WERI-Rb-1 (cell line): ENCODE results near the gene SHISA6.

Source experiments
- DNase-seq: peaks from one replicate; pipeline ENCODE4 v3.0.0-alpha.2; 2020
- H3K27ac ChIP-seq: fragments of 250-450 bp; sonication (Bioruptor Pico); 2 replicates; pipeline ENCODE4 v1.5.1; 2020; ENCODE audit warnings: mild to moderate bottlenecking, moderate library complexity
- H3K27me3 ChIP-seq: fragments of 250-450 bp; sonication (Bioruptor Pico); 2 replicates; pipeline ENCODE4 v1.5.1; 2021; ENCODE audit warnings: mild to moderate bottlenecking, low read depth, moderate library complexity; ENCODE audit not compliant: insufficient read depth, severe bottlenecking
- H3K36me3 ChIP-seq: fragments of 250-450 bp; sonication (Bioruptor Pico); 2 replicates; pipeline ENCODE4 v1.5.1; 2020; ENCODE audit warnings: mild to moderate bottlenecking, moderate library complexity
- H3K4me3 ChIP-seq: 2 replicates; pipeline ENCODE4 v1.5.1; 2011; ENCODE audit warnings: low read depth, mild to moderate bottlenecking, control low read depth, low read length
- H3K9me3 ChIP-seq: fragments of 250-450 bp; sonication (Bioruptor Pico); 2 replicates; pipeline ENCODE4 v1.5.1; 2021; ENCODE audit warnings: mild to moderate bottlenecking, moderate library complexity; ENCODE audit not compliant: severe bottlenecking
- CTCF ChIP-seq: IDR thresholded peaks from 2 replicates; pipeline ENCODE4 v1.5.1; 2011; ENCODE audit warnings: low read depth, mild to moderate bottlenecking, control low read depth, inconsistent platforms, low read length

SHISA6 gene

DNA sequence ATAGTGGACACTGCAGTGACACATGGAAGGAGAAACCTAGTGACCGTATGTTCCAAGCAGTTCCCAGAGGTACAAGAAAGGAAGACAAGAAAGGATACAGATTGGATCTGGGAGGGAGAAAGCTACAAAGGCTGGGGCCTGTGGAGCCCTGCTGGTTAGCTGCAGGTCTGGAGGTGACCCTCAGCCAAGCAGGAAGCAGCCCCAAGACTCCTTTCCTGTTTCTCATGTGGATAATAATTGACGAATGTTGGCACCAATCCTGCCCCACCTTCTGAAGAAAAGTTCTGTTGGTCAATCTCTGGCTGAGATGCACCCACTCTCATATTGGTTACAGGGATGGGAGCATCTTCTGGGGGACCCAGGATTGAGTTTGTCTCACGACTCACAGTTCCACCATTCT lies 99.8 kb downstream of the SHISA6 start:
- DNase-seq, result no peak
- Histone ChIP-seq H3K27ac (no peak overlapping the region), H3K9me3 (no peaks in the 10 kb centered on the region), H3K36me3 (no peaks in the 10 kb centered on the region), H3K4me3 (no peak overlapping the region), H3K27me3 (no peaks in the 10 kb centered on the region)
- no peak for TF ChIP-seq CTCF

GRCh38 chr17:11342138-11342537 lies 101.1 kb downstream of the SHISA6 start:
- Histone ChIP-seq H3K36me3 (no peaks in the 10 kb centered on the region), H3K9me3 (no peaks in the 10 kb centered on the region), H3K27ac (no peak overlapping the region), H3K4me3 (no peak overlapping the region), H3K27me3 (no peaks in the 10 kb centered on the region)
- no peak for DNase-seq
- TF ChIP-seq CTCF, result no peak

GRCh38 chr17:11349106-11349505 lies 108.1 kb downstream of the SHISA6 start:
- H3K4me3 ChIP-seq, result no peak overlapping the region
- no peaks in the 10 kb centered on the region for H3K27me3 ChIP-seq
- DNase-seq, result no peak
- TF ChIP-seq CTCF, result no peak
- H3K27ac ChIP-seq, result no peak overlapping the region
- no peaks in the 10 kb centered on the region for H3K36me3 ChIP-seq
- H3K9me3 ChIP-seq, result no peaks in the 10 kb centered on the region

- Histone ChIP-seq H3K4me3 (no peak overlapping the region), H3K27ac (no peak overlapping the region), H3K36me3 (no peaks in the 10 kb centered on the region), H3K9me3 (no peaks in the 10 kb centered on the region), H3K27me3 (peaks cover 2% of the 10 kb centered on the region)
- no peak for DNase-seq
- no peak for TF ChIP-seq CTCF
Observed at GRCh38 chr17:11351479-11351878, 110.5 kb downstream of the SHISA6 start.

DNA sequence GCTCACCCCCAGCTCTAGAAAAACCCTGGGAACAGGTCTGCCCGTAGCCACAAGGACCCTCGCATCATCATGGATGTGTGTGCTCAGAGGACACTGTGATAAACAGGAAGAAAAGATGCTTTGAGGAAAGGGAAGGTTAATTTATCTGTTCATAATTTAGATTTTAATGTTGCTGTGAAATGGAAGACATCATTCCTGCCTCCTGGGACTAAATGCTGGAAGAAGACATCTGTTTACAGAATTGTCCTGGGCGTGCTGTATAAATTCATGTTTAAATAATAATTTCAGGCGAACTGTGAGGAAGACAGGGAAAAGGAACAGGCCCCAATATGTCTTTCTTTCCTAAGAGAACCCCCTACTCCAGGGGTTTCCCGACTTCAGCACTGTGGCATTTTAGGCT lies 112.6 kb downstream of the SHISA6 start:
- Histone ChIP-seq H3K9me3 (no peaks in the 10 kb centered on the region), H3K4me3 (no peak overlapping the region), H3K36me3 (no peaks in the 10 kb centered on the region), H3K27me3 (peaks cover 2% of the 10 kb centered on the region), H3K27ac (no peak overlapping the region)
- no peak for TF ChIP-seq CTCF
- DNase-seq, result no peak

GRCh38 chr17:11356371-11356770 lies 115.4 kb downstream of the SHISA6 start:
- peaks cover 2% of the 10 kb centered on the region for H3K27me3 ChIP-seq
- TF ChIP-seq CTCF, result no peak
- no peak overlapping the region for H3K27ac ChIP-seq
- DNase-seq, result no peak
- no peaks in the 10 kb centered on the region for H3K36me3 ChIP-seq
- H3K4me3 ChIP-seq, result no peak overlapping the region
- H3K9me3 ChIP-seq, result no peaks in the 10 kb centered on the region
